H1 (cell line): ENCODE measurements around the gene GPR18. TPM values are rescaled to one million over a fixed set of nuclear protein-coding genes. Genes with fewer than 3 reads are reported as not detected.

Experiments
- CTCF ChIA-PET: fragments of 300-600 bp; sonication (Branson Sonifier 250); formaldehyde crosslinking; loops from one replicate; lab custom pipeline; 2021; ENCODE audit not compliant: partially characterized antibody; lab: Charles Lee
- POLR2A ChIA-PET: fragments of 300-600 bp; sonication (Branson Sonifier 250); formaldehyde crosslinking; loops from one replicate; lab custom pipeline; 2021; ENCODE audit warnings: inconsistent platforms; ENCODE audit not compliant: partially characterized antibody; lab: Charles Lee
- DNase-seq, 2 experiments: peaks; one replicate each; pipeline versions ENCODE4 v3.0.0 to v3.0.0-alpha.2; 2010 to 2022; ENCODE audit warnings: low spot score in 2 of 2, low read depth in 1 of 2, mixed read lengths in 1 of 2
- FAIRE-seq: peaks from 2 replicates; lab custom pipeline; 2011; peaks lifted over from hg19 to GRCh38; lab: Jason Lieb, UNC
- H2AFZ ChIP-seq: 2 replicates; pipeline ENCODE4 v1.8.1; 2012; ENCODE audit warnings: low read length, inconsistent platforms
- H2AK5ac ChIP-seq: 2 replicates; pipeline ENCODE4 v1.6.1; 2013; ENCODE audit warnings: low read depth, low read length
- H2BK120ac ChIP-seq: replicated peaks from 2 replicates; pipeline ENCODE3; 2013; ENCODE audit warnings: low read depth, low read length, inconsistent platforms
- H2BK12ac ChIP-seq: 2 replicates; pipeline ENCODE4 v1.6.1; 2013; ENCODE audit warnings: low read depth, low read length
- H2BK15ac ChIP-seq: 2 replicates; pipeline ENCODE4 v1.6.1; 2013; ENCODE audit warnings: low read length
- H2BK20ac ChIP-seq: 2 replicates; pipeline ENCODE4 v1.6.1; 2013; ENCODE audit warnings: low read length
- H2BK5ac ChIP-seq: 2 replicates; pipeline ENCODE4 v1.6.1; 2013; ENCODE audit warnings: low read depth, low read length
- H3K14ac ChIP-seq: 2 replicates; pipeline ENCODE4 v1.6.1; 2013; ENCODE audit warnings: inconsistent platforms; ENCODE audit not compliant: insufficient read length
- H3K18ac ChIP-seq: 2 replicates; pipeline ENCODE4 v1.6.1; 2013; ENCODE audit warnings: low read length; ENCODE audit errors: extremely low read depth
- H3K23ac ChIP-seq: 2 replicates; pipeline ENCODE4 v1.6.1; 2013; ENCODE audit warnings: inconsistent platforms; ENCODE audit not compliant: insufficient read length
- H3K23me2 ChIP-seq: 2 replicates; pipeline ENCODE4 v1.6.1; 2013; ENCODE audit warnings: low read depth, low read length
- H3K27ac ChIP-seq: 2 replicates; pipeline ENCODE4 v1.6.1; 2011; ENCODE audit warnings: low read depth, low read length, inconsistent platforms
- H3K27me3 ChIP-seq, 4 experiments: replicated peaks in 1 of 4; 1 replicate in 1 of 4; 2 replicates in 3 of 4; pipeline versions ENCODE4 v1.6.1 to v1.8.1; 2011 to 2013; ENCODE audit warnings: low read length in 3 of 4, mild to moderate bottlenecking in 3 of 4, inconsistent platforms in 2 of 4, mixed read lengths in 2 of 4, moderate library complexity in 1 of 4; ENCODE audit not compliant: control insufficient read depth in 3 of 4, insufficient read depth in 3 of 4; ENCODE audit errors: extremely low read depth in 1 of 4
- H3K36me3 ChIP-seq, 4 experiments: 2 replicates each; pipeline versions ENCODE4 v1.6.1 to v1.8.1; 2011 to 2013; ENCODE audit warnings: mild to moderate bottlenecking in 4 of 4, low read length in 3 of 4, moderate library complexity in 2 of 4, control low read depth in 1 of 4, inconsistent platforms in 1 of 4; ENCODE audit not compliant: insufficient read depth in 4 of 4, control insufficient read depth in 2 of 4
- H3K4ac ChIP-seq: replicated peaks from 2 replicates; pipeline ENCODE3; 2013; ENCODE audit warnings: low read length, low read depth, mixed read lengths, inconsistent platforms; ENCODE audit not compliant: insufficient read length
- H3K4me1 ChIP-seq, 4 experiments: replicated peaks in 1 of 4; 1 replicate in 1 of 4; 2 replicates in 3 of 4; pipeline versions ENCODE4 v1.6.1 to v1.8.1; 2011 to 2013; ENCODE audit warnings: low read length in 3 of 4, inconsistent platforms in 2 of 4, mixed read lengths in 1 of 4; ENCODE audit not compliant: insufficient read depth in 4 of 4, control insufficient read depth in 3 of 4
- H3K4me2 ChIP-seq, 2 experiments: 2 replicates each; pipeline versions ENCODE4 v1.6.1 to v1.8.1; 2011 to 2013; ENCODE audit warnings: low read depth in 2 of 2, low read length in 2 of 2, control low read depth in 1 of 2, inconsistent platforms in 1 of 2, mild to moderate bottlenecking in 1 of 2; ENCODE audit not compliant: insufficient read depth in 1 of 2
- H3K4me3 ChIP-seq, 4 experiments: fragments of 200-600, 300-600 bp in 1 of 4; sonication (generic), shearing (Covaris generic), sonication (Bioruptor Twin) in 1 of 4; 2 replicates each; pipeline versions ENCODE4 v1.5.1 to v1.8.1; 2011 to 2016; ENCODE audit warnings: low read length in 4 of 4, low read depth in 3 of 4, control low read depth in 2 of 4, inconsistent platforms in 2 of 4, mild to moderate bottlenecking in 2 of 4, mixed read lengths in 1 of 4, moderate library complexity in 1 of 4; ENCODE audit not compliant: insufficient read depth in 2 of 4; ENCODE audit errors: extremely low read depth in 1 of 4
- H3K56ac ChIP-seq: replicated peaks from 2 replicates; pipeline ENCODE3; 2013; ENCODE audit warnings: low read depth, mild to moderate bottlenecking, mixed read lengths, low read length, inconsistent platforms; ENCODE audit not compliant: insufficient read length
- H3K79me1 ChIP-seq: 2 replicates; pipeline ENCODE4 v1.6.1; 2013; ENCODE audit warnings: low read depth, low read length, control low read depth
- H3K79me2 ChIP-seq, 2 experiments: 2 replicates each; pipeline versions ENCODE4 v1.6.1 to v1.8.1; 2012 to 2013; ENCODE audit warnings: low read length in 2 of 2, mild to moderate bottlenecking in 2 of 2, inconsistent platforms in 1 of 2; ENCODE audit not compliant: insufficient read depth in 2 of 2, control insufficient read depth in 1 of 2
- H3K9ac ChIP-seq, 4 experiments: replicated peaks in 1 of 4; 1 replicate in 1 of 4; 2 replicates in 3 of 4; pipeline versions ENCODE4 v1.6.1 to v1.8.1; 2011 to 2013; ENCODE audit warnings: low read depth in 3 of 4, low read length in 3 of 4, control low read depth in 2 of 4, mild to moderate bottlenecking in 2 of 4, moderate library complexity in 2 of 4, inconsistent platforms in 1 of 4; ENCODE audit errors: extremely low read depth in 1 of 4
- H3K9me3 ChIP-seq, 2 experiments: 2 replicates each; pipeline versions ENCODE4 v1.6.1 to v1.8.1; 2012 to 2013; ENCODE audit warnings: mild to moderate bottlenecking in 2 of 2, moderate library complexity in 2 of 2, control low read depth in 1 of 2, inconsistent platforms in 1 of 2, low read depth in 1 of 2, low read length in 1 of 2, mixed read lengths in 1 of 2; ENCODE audit not compliant: insufficient read depth in 2 of 2
- H4K20me1 ChIP-seq, 2 experiments: replicated peaks in 1 of 2; 2 replicates each; pipeline versions ENCODE3 to v1.8.1; 2011 to 2013; ENCODE audit warnings: inconsistent platforms in 2 of 2, low read length in 2 of 2, mild to moderate bottlenecking in 1 of 2; ENCODE audit not compliant: insufficient read depth in 2 of 2, control insufficient read depth in 1 of 2
- H4K5ac ChIP-seq: 2 replicates; pipeline ENCODE4 v1.6.1; 2013; ENCODE audit warnings: low read length, low read depth, mixed read lengths, inconsistent platforms; ENCODE audit not compliant: insufficient read length
- H4K8ac ChIP-seq: 2 replicates; pipeline ENCODE4 v1.8.0; 2013; ENCODE audit warnings: mild to moderate bottlenecking, moderate library complexity, low read length, inconsistent platforms; ENCODE audit not compliant: insufficient read depth; ENCODE audit errors: extremely low read depth
- H4K91ac ChIP-seq: replicated peaks from 2 replicates; pipeline ENCODE3; 2013; ENCODE audit warnings: low read length, mixed read lengths, inconsistent platforms; ENCODE audit not compliant: insufficient read length
- CBX5 ChIP-seq: fragments of 300-800, 300-1000 bp; sonication (generic); IDR thresholded peaks from 2 replicates; pipeline ENCODE4 v1.7.1; 2016; ENCODE audit warnings: antibody characterized with exemption, low read length, low read depth
- CHD2 ChIP-seq: IDR thresholded peaks from 2 replicates; pipeline ENCODE4 v1.6.1; 2012; ENCODE audit warnings: low read length, improper control_type of control experiment
- GTF2F1 ChIP-seq: IDR thresholded peaks from 2 replicates; pipeline ENCODE4 v1.6.1; 2012; ENCODE audit warnings: low read depth, low read length, improper control_type of control experiment, borderline replicate concordance
- MAFK ChIP-seq: IDR thresholded peaks from 2 replicates; pipeline ENCODE4 v1.6.1; 2012; ENCODE audit warnings: low read depth, mild to moderate bottlenecking, improper control_type of control experiment, low read length
- POLR2AphosphoS5 ChIP-seq: IDR thresholded peaks from 2 replicates; pipeline ENCODE4 v1.6.1; 2011; ENCODE audit warnings: low read depth, low read length
- SIX5 ChIP-seq: IDR thresholded peaks from 2 replicates; pipeline ENCODE4 v1.6.1; 2011; ENCODE audit warnings: mild to moderate bottlenecking, low read depth, low read length
- SP4 ChIP-seq: IDR thresholded peaks from 2 replicates; pipeline ENCODE4 v1.6.1; 2012; ENCODE audit warnings: low read length, inconsistent platforms
- WGBS, 2 experiments: shearing (Covaris generic) in 1 of 2; methylation state at CpG; one replicate each; pipeline versions ENCODE4 v1.1.6 to v1.1.7; 2013 to 2015; ENCODE audit warnings: low lambda C conversion rate in 2 of 2, mixed read lengths in 2 of 2, inconsistent platforms in 1 of 2, low coverage in 1 of 2, missing lambda C conversion rate in 1 of 2; ENCODE audit not compliant: insufficient replicate concordance in 2 of 2, insufficient coverage in 1 of 2, insufficient read length in 1 of 2; ENCODE audit errors: extremely low coverage in 1 of 2, missing lambda C conversion rate in 1 of 2; 5-methylcytosine and 5-hydroxymethylcytosine counted together
- polyA plus RNA-seq, 7 experiments: library from polyadenylated mRNA; depleted of rRNA in 3 of 7; stranded (reverse) in 5 of 7; unstranded in 2 of 7; fragments of >200 nt in 5 of 7; fragments of 200-250 nt in 2 of 7; gene quantifications; 1 replicate in 5 of 7; 2 replicates in 1 of 7; 4 replicates in 1 of 7; pipeline versions ENCODE4 v1.2.1 to v1.2.3, GENCODE V29; 2011 to 2013; ENCODE audit warnings: missing spikeins in 2 of 7, mixed read lengths in 2 of 7
- total RNA-seq: library from RNA; stranded (reverse); fragmentation: NEBNext Ultra II Directional; extraction: Animal tissue kit (Norgen Biotek cat#: 25700); gene quantifications from 2 replicates; pipeline ENCODE4 v1.2.1, GENCODE V29; 2021
- TF ChIP-seq, protein P1 (sequence below): IDR thresholded peaks from 2 replicates; pipeline ENCODE4 v1.6.1; 2011; ENCODE audit warnings: low read depth, mild to moderate bottlenecking, low read length; ENCODE audit not compliant: insufficient read depth

The GPR18 gene
- total and polyA plus RNA-seq, 2 of the 8 experiments (the other 6 are each of a cell fraction or from before 2014, with no cell fraction given), result not detected

DNA sequence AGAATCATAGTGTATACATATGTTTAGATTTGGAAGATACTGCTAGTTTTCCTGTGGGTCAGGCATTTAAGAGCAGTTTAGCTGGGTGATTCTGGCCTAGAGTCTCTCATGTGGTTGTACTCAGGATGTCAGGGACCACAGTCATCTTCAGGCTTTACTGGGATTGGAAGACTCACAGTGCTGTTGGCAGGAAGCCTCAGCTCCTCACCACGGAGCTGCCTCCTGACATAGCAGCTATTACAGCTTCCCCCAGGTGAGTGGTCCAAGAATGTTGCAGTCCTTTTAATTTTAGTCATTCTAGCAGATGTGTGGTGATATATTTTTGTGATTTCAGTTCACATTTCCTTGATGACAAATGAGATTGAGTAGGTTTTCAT lies 16.9 kb upstream of the GPR18 start:
- DNase-seq, result no peak

More for the DNA sequence above, 16.9 kb upstream of the GPR18 start:
- Histone ChIP-seq H2AFZ (no peak overlapping the region), H2AK5ac (no peak overlapping the region), H3K4ac (no peak overlapping the region), H2BK12ac (no peak overlapping the region), H3K79me1 (peaks cover 2% of the 10 kb centered on the region; the same call in 1 of the 2 replicates), H3K18ac (no peak overlapping the region), H3K23me2 (no peaks in the 10 kb centered on the region), H3K14ac (no peak overlapping the region), H3K23ac (no peak overlapping the region), H3K4me1 (peaks cover 0 to 10% (median 4%) of the 10 kb centered on the region in 4 experiments; a peak in 5 of 7 replicates), H3K27ac (no peak overlapping the region), H2BK120ac (no peak overlapping the region), H2BK5ac (no peak overlapping the region), H3K9me3 (no peaks in the 10 kb centered on the region), H2BK20ac (no peak overlapping the region), H4K91ac (no peak overlapping the region), H3K79me2 (no peaks in the 10 kb centered on the region), H3K56ac (no peak overlapping the region), H3K4me3 (no peak overlapping the region), H3K4me2 (no peak overlapping the region), H4K20me1 (peaks cover 4 to 6% of the 10 kb centered on the region in 2 experiments), H4K8ac (no peak overlapping the region), H3K27me3 (no peaks in the 10 kb centered on the region), H3K9ac (no peak overlapping the region), H2BK15ac (no peak overlapping the region), H3K36me3 (no peaks in the 10 kb centered on the region; a peak in 1 of 8 replicates), H4K5ac (no peak overlapping the region)
- TF ChIP-seq CBX5 (no peak), GTF2F1 (no peak), SIX5 (no peak), SP4 (no peak), POLR2AphosphoS5 (no peak), MAFK (no peak), CHD2 (no peak)
- TF ChIP-seq, protein P1, sequence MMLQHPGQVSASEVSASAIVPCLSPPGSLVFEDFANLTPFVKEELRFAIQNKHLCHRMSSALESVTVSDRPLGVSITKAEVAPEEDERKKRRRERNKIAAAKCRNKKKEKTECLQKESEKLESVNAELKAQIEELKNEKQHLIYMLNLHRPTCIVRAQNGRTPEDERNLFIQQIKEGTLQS, result no peak
- WGBS, 2 experiments, result 87% methylated on average over 1 of the region's 1 CpG; no CpG with 5 or more reads in 1 of the 2 experiments
- ChIA-PET CTCF (interaction anchor here (0.7 to 2.6 kb wide), 11 partner anchors 9 to 179 kb away, joined by 3 to 24 read pairs (median 5); partner anchors contain the start of genes GPR183 and UBAC2), POLR2A (no interaction called here)
- no peak for FAIRE-seq
